Liver (tissue), 9 donors: ENCODE results near the gene IFT27. TPM values are rescaled to one million over a fixed set of nuclear protein-coding genes. Genes with fewer than 3 reads are reported as not detected.

Experiments
- DNase-seq: peaks from one replicate; pipeline ENCODE4 v3.0.0-alpha.2; 2017; ENCODE audit warnings: low spot score
- H3K27ac ChIP-seq, 2 donors: one replicate each; pipeline ENCODE4 v1.7.0; 2013; ENCODE audit warnings: inconsistent platforms in 2 of 2, low read length in 2 of 2, control low read depth in 1 of 2, low read depth in 1 of 2, mild to moderate bottlenecking in 1 of 2
- H3K27me3 ChIP-seq, 4 donors: one replicate each; pipeline versions ENCODE4 v1.6.1 to v1.7.0; 2013; ENCODE audit warnings: low read length in 3 of 4, inconsistent platforms in 1 of 4, mild to moderate bottlenecking in 1 of 4, moderate library complexity in 1 of 4; ENCODE audit not compliant: control insufficient read depth in 4 of 4, insufficient read depth in 4 of 4
- H3K36me3 ChIP-seq, 4 donors: one replicate each; pipeline versions ENCODE4 v1.6.1 to v1.7.0; 2013; ENCODE audit warnings: low read length in 3 of 4, mild to moderate bottlenecking in 3 of 4, low read depth in 1 of 4, moderate library complexity in 1 of 4; ENCODE audit not compliant: control insufficient read depth in 4 of 4, insufficient read depth in 3 of 4
- H3K4me1 ChIP-seq, 4 donors: one replicate each; pipeline versions ENCODE4 v1.6.1 to v1.7.0; 2013; ENCODE audit warnings: low read length in 3 of 4, mild to moderate bottlenecking in 3 of 4, moderate library complexity in 1 of 4; ENCODE audit not compliant: control insufficient read depth in 4 of 4, insufficient read depth in 4 of 4
- H3K4me3 ChIP-seq, 3 donors: one replicate each; pipeline versions ENCODE4 v1.6.1 to v1.7.0; 2013; ENCODE audit warnings: low read length in 3 of 3, control low read depth in 1 of 3, low read depth in 1 of 3, mild to moderate bottlenecking in 1 of 3
- H3K9ac ChIP-seq, 2 donors: one replicate each; pipeline ENCODE4 v1.7.0; 2013; ENCODE audit warnings: low read length in 2 of 2, mild to moderate bottlenecking in 2 of 2, moderate library complexity in 2 of 2, control low read depth in 1 of 2, low read depth in 1 of 2
- H3K9me3 ChIP-seq, 4 donors: one replicate each; pipeline versions ENCODE4 v1.6.1 to v1.7.0; 2013; ENCODE audit warnings: low read length in 3 of 4; ENCODE audit not compliant: control insufficient read depth in 4 of 4
- ATF3 ChIP-seq: IDR thresholded peaks from 2 replicates; pipeline ENCODE4 v1.6.1; 2016; ENCODE audit warnings: antibody characterized with exemption
- CTCF ChIP-seq: fragments of 150-350 bp; IDR thresholded peaks from 2 replicates; pipeline ENCODE4 v1.5.1; 2017; ENCODE audit warnings: improper control_type of control experiment, low read depth, low read length; ENCODE audit not compliant: missing input control
- EGR1 ChIP-seq, 2 donors: IDR thresholded peaks; 2 replicates each; pipeline ENCODE4 v1.6.1; 2016 to 2018; ENCODE audit warnings: antibody characterized with exemption in 2 of 2, low read depth in 2 of 2
- FOXA1 ChIP-seq: IDR thresholded peaks from 2 replicates; pipeline ENCODE4 v1.6.1; 2016; ENCODE audit warnings: antibody characterized with exemption
- FOXA2 ChIP-seq: IDR thresholded peaks from 2 replicates; pipeline ENCODE4 v1.6.1; 2016; ENCODE audit warnings: antibody characterized with exemption
- GABPA ChIP-seq, 2 donors: IDR thresholded peaks in 1 of 2; conservative IDR thresholded peaks in 1 of 2; 2 replicates each; pipeline ENCODE4 v1.6.1; 2016; ENCODE audit warnings: antibody characterized with exemption in 2 of 2, mild to moderate bottlenecking in 1 of 2, moderate library complexity in 1 of 2
- HNF4A ChIP-seq, 2 donors: conservative IDR thresholded peaks; 2 replicates each; pipeline ENCODE4 v1.6.1; 2016; ENCODE audit warnings: antibody characterized with exemption in 2 of 2, mild to moderate bottlenecking in 2 of 2
- HNF4G ChIP-seq: IDR thresholded peaks from 2 replicates; pipeline ENCODE4 v1.6.1; 2016; ENCODE audit warnings: antibody characterized with exemption
- JUND ChIP-seq, 2 donors: IDR thresholded peaks; 2 replicates each; pipeline ENCODE4 v1.6.1; 2016; ENCODE audit warnings: antibody characterized with exemption in 2 of 2
- MAX ChIP-seq: IDR thresholded peaks from 2 replicates; pipeline ENCODE4 v1.6.1; 2016; ENCODE audit warnings: antibody characterized with exemption
- NR2F2 ChIP-seq: IDR thresholded peaks from 2 replicates; pipeline ENCODE4 v1.6.1; 2016; ENCODE audit warnings: antibody characterized with exemption
- RAD21 ChIP-seq, 2 donors: IDR thresholded peaks; 2 replicates each; pipeline ENCODE4 v1.6.1; 2016; ENCODE audit warnings: antibody characterized with exemption in 2 of 2, mild to moderate bottlenecking in 2 of 2
- REST ChIP-seq: IDR thresholded peaks from 2 replicates; pipeline ENCODE4 v1.6.1; 2016; ENCODE audit warnings: antibody characterized with exemption, mild to moderate bottlenecking
- RXRA ChIP-seq, 2 donors: IDR thresholded peaks; 2 replicates each; pipeline ENCODE4 v1.6.1; 2017 to 2018; ENCODE audit warnings: antibody characterized with exemption in 2 of 2, mild to moderate bottlenecking in 1 of 2
- SP1 ChIP-seq: IDR thresholded peaks from 2 replicates; pipeline ENCODE4 v1.6.1; 2018; ENCODE audit warnings: antibody characterized with exemption, mild to moderate bottlenecking
- TAF1 ChIP-seq: conservative IDR thresholded peaks from 2 replicates; pipeline ENCODE4 v1.6.1; 2016; ENCODE audit warnings: antibody characterized with exemption, mild to moderate bottlenecking
- YY1 ChIP-seq: IDR thresholded peaks from 2 replicates; pipeline ENCODE4 v1.6.1; 2016; ENCODE audit warnings: antibody characterized with exemption, mild to moderate bottlenecking
- ZBTB33 ChIP-seq: IDR thresholded peaks from 2 replicates; pipeline ENCODE4 v1.6.1; 2016; ENCODE audit warnings: antibody characterized with exemption
- WGBS: extraction: QIAGEN DNeasy Blood & Tissue Kit; methylation state at CpG from one replicate; pipeline ENCODE4 v1.1.7; 2013; 5-methylcytosine and 5-hydroxymethylcytosine counted together
- polyA plus RNA-seq, 2 donors: library from polyadenylated mRNA; stranded (reverse) in 1 of 2; unstranded in 1 of 2; fragments of 200-250 nt in 1 of 2; fragments of >200 nt in 1 of 2; fragmentation: Nextera tagmentation in 1 of 2; extraction: Ambion mirVana in 1 of 2; gene quantifications; one replicate each; pipeline versions ENCODE4 v1.2.1 to v1.2.3, GENCODE V29; 2013 to 2015
- total RNA-seq, 2 donors: library from RNA; depleted of rRNA; stranded (reverse); fragments of >200 nt; gene quantifications; one replicate each; pipeline ENCODE4 v1.2.3, GENCODE V29; 2014
- donor health status: healthy.
- donor health status: healthy.
- donor health status: healthy.
- donor health status: healthy.
- donor health status: healthy.

IFT27 gene
- total and polyA plus RNA-seq, 4 donors: 7.2 to 12.4 (median 9.6) TPM

- TF ChIP-seq SP1 (no peak), FOXA1 (no peak), NR2F2 (no peak)
Measured at GRCh38 chr22:36773935-36774334, 2.0 kb downstream of the IFT27 start (continued).

- Histone ChIP-seq H3K4me1 (peaks cover 2 to 14% (median 10%) of the 10 kb centered on the region in 4 donors), H3K9ac (no peak overlapping the region), H3K27ac (no peak overlapping the region), H3K4me3 (no peak overlapping the region), H3K27me3 (no peaks in the 10 kb centered on the region), H3K36me3 (peaks cover 0 to under 1% (median 0%) of the 10 kb centered on the region in 4 donors), H3K9me3 (no peaks in the 10 kb centered on the region)
- WGBS: 95% methylated on average over 8 of the region's 8 CpGs
- no peak for DNase-seq
- TF ChIP-seq EGR1 (IDR thresholded peaks at IDR 0.05; ENCODE audit: low read depth in 2 of 2) (no peak), MAX (no peak), HNF4A (conservative IDR thresholded peaks at IDR 0.05) (no peak), JUND (IDR thresholded peaks at IDR 0.05) (no peak), FOXA1 (no peak), RAD21 (IDR thresholded peaks at IDR 0.05) (no peak), ATF3 (no peak), GABPA (IDR thresholded peaks at IDR 0.05 in 1 of 2, conservative IDR thresholded peaks at IDR 0.05 in 1 of 2) (no peak), RXRA (IDR thresholded peaks at IDR 0.05) (no peak), TAF1 (no peak), CTCF (no peak), FOXA2 (no peak), REST (no peak), YY1 (no peak), ZBTB33 (no peak), HNF4G (no peak), NR2F2 (no peak), SP1 (no peak)
Measured at GRCh38 chr22:36772451-36772850, 3.5 kb downstream of the IFT27 start.
